Measurements from ENCODE around the gene MRRF.
A peak's percentile ranks its signal among the peaks of the same experiment; 100 is the strongest.

MRRF gene

GRCh38 chr9:122367774-122368460 lies 103.2 kb downstream of the MRRF start:
- no peaks in the 10 kb centered on the region for H3K36me3 ChIP-seq (ENCODE audit: control insufficient read depth, low read length)
- no peak overlapping the region for H3K4me2 ChIP-seq (ENCODE audit: low read length)
- H3K4me1 ChIP-seq (ENCODE audit: control insufficient read depth, low read length), result peaks cover 15% of the 10 kb centered on the region
- H3K4me3 ChIP-seq (ENCODE audit: low read length), result no peak overlapping the region
- H3K27me3 ChIP-seq (ENCODE audit: control insufficient read depth, low read length), result 0 out of 2 replicates have a peak, but pooled peaks cover 6% of the 10 kb centered on the region
- TF ChIP-seq EZH2phosphoT487 (IDR thresholded peaks at IDR 0.05; ENCODE audit: borderline replicate concordance, low read length), result no peak
- no peak for TF ChIP-seq CTCF (IDR thresholded peaks at IDR 0.05; ENCODE audit: low read depth, low read length, poor library complexity, severe bottlenecking)
- no peaks in the 10 kb centered on the region for H3K9me3 ChIP-seq (ENCODE audit: control insufficient read depth, insufficient read depth, low read length)
- no peaks in the 10 kb centered on the region for H3F3A ChIP-seq (ENCODE audit: control insufficient read depth, insufficient read depth)
- H3K9me2 ChIP-seq (replicated peaks; ENCODE audit: control insufficient read depth, low read length), result no peaks in the 10 kb centered on the region
- no peaks in the 10 kb centered on the region for H3K79me2 ChIP-seq (ENCODE audit: control insufficient read depth, low read length)
- no peaks in the 10 kb centered on the region for H4K20me1 ChIP-seq (ENCODE audit: control insufficient read depth, insufficient read depth, low read depth, low read length)
- no peak overlapping the region for H3K27ac ChIP-seq (ENCODE audit: low read depth, low read length)

GRCh38 chr9:122368642-122369041 lies 104.0 kb downstream of the MRRF start:
- Histone ChIP-seq H3K4me1 (ENCODE audit: control insufficient read depth, low read length) (peaks cover 15% of the 10 kb centered on the region), H3K27me3 (ENCODE audit: control insufficient read depth, low read length) (0 out of 2 replicates have a peak, but pooled peaks cover 6% of the 10 kb centered on the region), H3K9me2 (replicated peaks; ENCODE audit: control insufficient read depth, low read length) (no peaks in the 10 kb centered on the region), H3K27ac (ENCODE audit: low read depth, low read length) (no peak overlapping the region), H4K20me1 (ENCODE audit: control insufficient read depth, insufficient read depth, low read depth, low read length) (no peaks in the 10 kb centered on the region), H3F3A (ENCODE audit: control insufficient read depth, insufficient read depth) (no peaks in the 10 kb centered on the region), H3K4me3 (ENCODE audit: low read length) (no peak overlapping the region), H3K9me3 (ENCODE audit: control insufficient read depth, insufficient read depth, low read length) (no peaks in the 10 kb centered on the region), H3K79me2 (ENCODE audit: control insufficient read depth, low read length) (no peaks in the 10 kb centered on the region), H3K4me2 (ENCODE audit: low read length) (no peak overlapping the region), H3K36me3 (ENCODE audit: control insufficient read depth, low read length) (no peaks in the 10 kb centered on the region)
- TF ChIP-seq CTCF (IDR thresholded peaks at IDR 0.05; ENCODE audit: low read depth, low read length, poor library complexity, severe bottlenecking) (no peak), EZH2phosphoT487 (IDR thresholded peaks at IDR 0.05; ENCODE audit: borderline replicate concordance, low read length) (no peak)

- Histone ChIP-seq H3K27me3 (ENCODE audit: control insufficient read depth, low read length) (0 out of 2 replicates have a peak, but pooled peaks cover 6% of the 10 kb centered on the region), H3K27ac (ENCODE audit: low read depth, low read length) (no peak overlapping the region), H3K79me2 (ENCODE audit: control insufficient read depth, low read length) (no peaks in the 10 kb centered on the region), H3K36me3 (ENCODE audit: control insufficient read depth, low read length) (no peaks in the 10 kb centered on the region), H3K9me3 (ENCODE audit: control insufficient read depth, insufficient read depth, low read length) (no peaks in the 10 kb centered on the region), H4K20me1 (ENCODE audit: control insufficient read depth, insufficient read depth, low read depth, low read length) (no peaks in the 10 kb centered on the region), H3K4me3 (ENCODE audit: low read length) (peak overlapping the region; percentile 64), H3K9me2 (replicated peaks; ENCODE audit: control insufficient read depth, low read length) (no peaks in the 10 kb centered on the region), H3K4me1 (ENCODE audit: control insufficient read depth, low read length) (peaks cover 15% of the 10 kb centered on the region), H3F3A (ENCODE audit: control insufficient read depth, insufficient read depth) (no peaks in the 10 kb centered on the region), H3K4me2 (ENCODE audit: low read length) (peak overlapping the region; percentile 64)
- TF ChIP-seq EZH2phosphoT487 (IDR thresholded peaks at IDR 0.05; ENCODE audit: borderline replicate concordance, low read length) (no peak), CTCF (IDR thresholded peaks at IDR 0.05; ENCODE audit: low read depth, low read length, poor library complexity, severe bottlenecking) (no peak)
Measured at GRCh38 chr9:122370303-122370702, 105.6 kb downstream of the MRRF start.

All from DOHH2 (cell line).